Liver (tissue), 3 donors: Measurements from ENCODE around the gene DIP2C.

ENCODE experiments used
- ATF3 ChIP-seq: IDR thresholded peaks from 2 replicates; pipeline ENCODE4 v1.6.1; 2016; ENCODE audit warnings: antibody characterized with exemption
- CTCF ChIP-seq: fragments of 150-350 bp; IDR thresholded peaks from 2 replicates; pipeline ENCODE4 v1.5.1; 2017; ENCODE audit warnings: improper control_type of control experiment, low read depth, low read length; ENCODE audit not compliant: missing input control
- EGR1 ChIP-seq, 2 donors: IDR thresholded peaks; 2 replicates each; pipeline ENCODE4 v1.6.1; 2016 to 2018; ENCODE audit warnings: antibody characterized with exemption in 2 of 2, low read depth in 2 of 2
- FOXA1 ChIP-seq: IDR thresholded peaks from 2 replicates; pipeline ENCODE4 v1.6.1; 2016; ENCODE audit warnings: antibody characterized with exemption
- HNF4A ChIP-seq, 2 donors: conservative IDR thresholded peaks; 2 replicates each; pipeline ENCODE4 v1.6.1; 2016; ENCODE audit warnings: antibody characterized with exemption in 2 of 2, mild to moderate bottlenecking in 2 of 2
- JUND ChIP-seq, 2 donors: IDR thresholded peaks; 2 replicates each; pipeline ENCODE4 v1.6.1; 2016; ENCODE audit warnings: antibody characterized with exemption in 2 of 2
- MAX ChIP-seq: IDR thresholded peaks from 2 replicates; pipeline ENCODE4 v1.6.1; 2016; ENCODE audit warnings: antibody characterized with exemption
- NR2F2 ChIP-seq: IDR thresholded peaks from 2 replicates; pipeline ENCODE4 v1.6.1; 2016; ENCODE audit warnings: antibody characterized with exemption
- RAD21 ChIP-seq, 2 donors: IDR thresholded peaks; 2 replicates each; pipeline ENCODE4 v1.6.1; 2016; ENCODE audit warnings: antibody characterized with exemption in 2 of 2, mild to moderate bottlenecking in 2 of 2
- SP1 ChIP-seq: IDR thresholded peaks from 2 replicates; pipeline ENCODE4 v1.6.1; 2018; ENCODE audit warnings: antibody characterized with exemption, mild to moderate bottlenecking
- TAF1 ChIP-seq: conservative IDR thresholded peaks from 2 replicates; pipeline ENCODE4 v1.6.1; 2016; ENCODE audit warnings: antibody characterized with exemption, mild to moderate bottlenecking
- YY1 ChIP-seq: IDR thresholded peaks from 2 replicates; pipeline ENCODE4 v1.6.1; 2016; ENCODE audit warnings: antibody characterized with exemption, mild to moderate bottlenecking
- TF ChIP-seq, protein P1 (sequence below): IDR thresholded peaks from 2 replicates; pipeline ENCODE4 v1.6.1; 2016; ENCODE audit warnings: antibody characterized with exemption
- TF ChIP-seq, protein P2 (sequence below): IDR thresholded peaks from 2 replicates; pipeline ENCODE4 v1.6.1; 2016; ENCODE audit warnings: antibody characterized with exemption, mild to moderate bottlenecking
- donor health status: healthy.
- donor health status: healthy.

DNA sequence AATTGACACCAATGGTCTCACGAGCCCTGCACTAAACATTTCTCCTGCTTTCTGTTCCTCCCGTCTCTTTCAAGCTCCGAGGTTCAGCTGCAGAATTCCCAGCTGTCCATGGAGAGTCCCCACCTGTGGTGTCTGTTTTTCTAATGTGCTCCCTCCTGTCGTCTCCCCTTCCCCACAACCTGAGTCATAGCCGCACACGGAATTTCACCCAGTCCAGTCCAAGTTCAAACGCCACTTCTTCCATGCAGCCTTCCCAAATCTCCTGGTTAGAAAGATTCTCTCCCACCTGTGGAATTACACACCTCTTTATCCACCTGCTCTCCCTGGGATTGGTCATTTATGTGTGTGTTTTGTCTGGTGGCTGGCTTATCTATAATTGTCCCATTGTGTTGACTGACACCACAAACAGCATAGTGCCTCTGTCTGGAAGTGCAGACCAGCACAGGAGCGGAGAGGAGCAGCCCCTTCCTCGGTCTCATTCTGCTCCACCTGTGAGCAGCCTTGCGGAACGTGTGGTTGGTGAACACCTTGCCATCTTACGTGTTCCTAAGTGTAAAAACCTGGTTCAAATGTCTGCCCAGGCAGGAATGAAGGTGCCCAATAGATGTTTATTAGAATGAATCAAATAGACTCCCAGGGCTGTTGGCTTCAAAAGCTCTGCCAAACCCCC lies 3.3 kb upstream of the DIP2C start:
- TF ChIP-seq CTCF: no peak
- no peak for TF ChIP-seq YY1
- TF ChIP-seq JUND (IDR thresholded peaks at IDR 0.05): no peak
- TF ChIP-seq, protein P1, sequence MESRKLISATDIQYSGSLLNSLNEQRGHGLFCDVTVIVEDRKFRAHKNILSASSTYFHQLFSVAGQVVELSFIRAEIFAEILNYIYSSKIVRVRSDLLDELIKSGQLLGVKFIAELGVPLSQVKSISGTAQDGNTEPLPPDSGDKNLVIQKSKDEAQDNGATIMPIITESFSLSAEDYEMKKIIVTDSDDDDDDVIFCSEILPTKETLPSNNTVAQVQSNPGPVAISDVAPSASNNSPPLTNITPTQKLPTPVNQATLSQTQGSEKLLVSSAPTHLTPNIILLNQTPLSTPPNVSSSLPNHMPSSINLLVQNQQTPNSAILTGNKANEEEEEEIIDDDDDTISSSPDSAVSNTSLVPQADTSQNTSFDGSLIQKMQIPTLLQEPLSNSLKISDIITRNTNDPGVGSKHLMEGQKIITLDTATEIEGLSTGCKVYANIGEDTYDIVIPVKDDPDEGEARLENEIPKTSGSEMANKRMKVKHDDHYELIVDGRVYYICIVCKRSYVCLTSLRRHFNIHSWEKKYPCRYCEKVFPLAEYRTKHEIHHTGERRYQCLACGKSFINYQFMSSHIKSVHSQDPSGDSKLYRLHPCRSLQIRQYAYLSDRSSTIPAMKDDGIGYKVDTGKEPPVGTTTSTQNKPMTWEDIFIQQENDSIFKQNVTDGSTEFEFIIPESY: no peak
- no peak for TF ChIP-seq TAF1
- TF ChIP-seq RAD21 (IDR thresholded peaks at IDR 0.05): no peak
- TF ChIP-seq, protein P2, sequence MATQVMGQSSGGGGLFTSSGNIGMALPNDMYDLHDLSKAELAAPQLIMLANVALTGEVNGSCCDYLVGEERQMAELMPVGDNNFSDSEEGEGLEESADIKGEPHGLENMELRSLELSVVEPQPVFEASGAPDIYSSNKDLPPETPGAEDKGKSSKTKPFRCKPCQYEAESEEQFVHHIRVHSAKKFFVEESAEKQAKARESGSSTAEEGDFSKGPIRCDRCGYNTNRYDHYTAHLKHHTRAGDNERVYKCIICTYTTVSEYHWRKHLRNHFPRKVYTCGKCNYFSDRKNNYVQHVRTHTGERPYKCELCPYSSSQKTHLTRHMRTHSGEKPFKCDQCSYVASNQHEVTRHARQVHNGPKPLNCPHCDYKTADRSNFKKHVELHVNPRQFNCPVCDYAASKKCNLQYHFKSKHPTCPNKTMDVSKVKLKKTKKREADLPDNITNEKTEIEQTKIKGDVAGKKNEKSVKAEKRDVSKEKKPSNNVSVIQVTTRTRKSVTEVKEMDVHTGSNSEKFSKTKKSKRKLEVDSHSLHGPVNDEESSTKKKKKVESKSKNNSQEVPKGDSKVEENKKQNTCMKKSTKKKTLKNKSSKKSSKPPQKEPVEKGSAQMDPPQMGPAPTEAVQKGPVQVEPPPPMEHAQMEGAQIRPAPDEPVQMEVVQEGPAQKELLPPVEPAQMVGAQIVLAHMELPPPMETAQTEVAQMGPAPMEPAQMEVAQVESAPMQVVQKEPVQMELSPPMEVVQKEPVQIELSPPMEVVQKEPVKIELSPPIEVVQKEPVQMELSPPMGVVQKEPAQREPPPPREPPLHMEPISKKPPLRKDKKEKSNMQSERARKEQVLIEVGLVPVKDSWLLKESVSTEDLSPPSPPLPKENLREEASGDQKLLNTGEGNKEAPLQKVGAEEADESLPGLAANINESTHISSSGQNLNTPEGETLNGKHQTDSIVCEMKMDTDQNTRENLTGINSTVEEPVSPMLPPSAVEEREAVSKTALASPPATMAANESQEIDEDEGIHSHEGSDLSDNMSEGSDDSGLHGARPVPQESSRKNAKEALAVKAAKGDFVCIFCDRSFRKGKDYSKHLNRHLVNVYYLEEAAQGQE: no peak
- no peak for TF ChIP-seq HNF4A (conservative IDR thresholded peaks at IDR 0.05)
- no peak for TF ChIP-seq MAX
- no peak for TF ChIP-seq ATF3
- TF ChIP-seq FOXA1: no peak
- no peak for TF ChIP-seq NR2F2
- no peak for TF ChIP-seq SP1
- no peak for TF ChIP-seq EGR1 (IDR thresholded peaks at IDR 0.05; ENCODE audit: low read depth in 2 of 2)
